GM12878 (cell line): ENCODE results near the gene CAMK2G.

ENCODE experiments used
- CEBPB ChIP-seq, 2 experiments: fragments of 150-350 bp in 1 of 2; IDR thresholded peaks; 2 replicates each; pipeline ENCODE4 v1.6.1; 2012 to 2014; ENCODE audit warnings: low read depth in 2 of 2, low read length in 2 of 2, borderline replicate concordance in 1 of 2, inconsistent platforms in 1 of 2
- E2F4 ChIP-seq: IDR thresholded peaks from 2 replicates; pipeline ENCODE4 v1.6.1; 2012; ENCODE audit warnings: low read depth, low read length, improper control_type of control experiment
- EZH2 ChIP-seq: IDR thresholded peaks from 2 replicates; pipeline ENCODE4 v1.6.1; 2012; ENCODE audit warnings: low read depth, mild to moderate bottlenecking, control low read depth, inconsistent platforms, low read length, borderline replicate concordance; ENCODE audit not compliant: control insufficient read depth
- FOS ChIP-seq: IDR thresholded peaks from 3 replicates; pipeline ENCODE4 v1.6.1; 2011; ENCODE audit warnings: borderline replicate concordance; ENCODE audit not compliant: insufficient read length; ENCODE audit errors: extremely low read depth
- KDM1A ChIP-seq: fragments of 200-600 bp; sonication (generic); IDR thresholded peaks from 2 replicates; pipeline ENCODE4 v1.6.1; 2016; ENCODE audit warnings: borderline replicate concordance
- POLR2A ChIP-seq: IDR thresholded peaks from 2 replicates; pipeline ENCODE4 v1.6.1; 2011; ENCODE audit warnings: low read depth, mild to moderate bottlenecking, low read length
- POLR2AphosphoS5 ChIP-seq: IDR thresholded peaks from 2 replicates; pipeline ENCODE4 v1.6.1; 2011; ENCODE audit warnings: mild to moderate bottlenecking, low read length, inconsistent platforms
- SP1 ChIP-seq: IDR thresholded peaks from one replicate; pipeline ENCODE4 v1.6.1; 2011; ENCODE audit warnings: low read depth, low read length
- USF2 ChIP-seq: IDR thresholded peaks from 2 replicates; pipeline ENCODE4 v1.6.1; 2011; ENCODE audit warnings: low read depth, low read length, improper control_type of control experiment, borderline replicate concordance
- YY1 ChIP-seq: IDR thresholded peaks from 2 replicates; pipeline ENCODE4 v1.6.1; 2011; ENCODE audit warnings: low read depth, mild to moderate bottlenecking, low read length
- TF ChIP-seq, protein P1 (sequence below): fragments of 450-650 bp; IDR thresholded peaks from 2 replicates; pipeline ENCODE4 v1.6.1; 2017; ENCODE audit warnings: borderline replicate concordance
- TF ChIP-seq, protein P2 (sequence below), 3 experiments: IDR thresholded peaks in 2 of 3; conservative IDR thresholded peaks in 1 of 3; 2 replicates each; pipeline ENCODE4 v1.5.1; 2011; ENCODE audit warnings: low read depth in 3 of 3, low read length in 3 of 3, mild to moderate bottlenecking in 3 of 3, control low read depth in 2 of 3, moderate library complexity in 2 of 3, inconsistent platforms in 1 of 3, mixed read lengths in 1 of 3; ENCODE audit not compliant: control insufficient read depth in 2 of 3, insufficient read depth in 1 of 3; ENCODE audit errors: extremely low read depth in 1 of 3
- TF ChIP-seq, protein P3 (sequence below): fragments of 450-650 bp; IDR thresholded peaks from 2 replicates; pipeline ENCODE4 v1.6.1; 2018; ENCODE audit warnings: mild to moderate bottlenecking, low read depth, moderate library complexity; ENCODE audit not compliant: partially characterized antibody

DNA sequence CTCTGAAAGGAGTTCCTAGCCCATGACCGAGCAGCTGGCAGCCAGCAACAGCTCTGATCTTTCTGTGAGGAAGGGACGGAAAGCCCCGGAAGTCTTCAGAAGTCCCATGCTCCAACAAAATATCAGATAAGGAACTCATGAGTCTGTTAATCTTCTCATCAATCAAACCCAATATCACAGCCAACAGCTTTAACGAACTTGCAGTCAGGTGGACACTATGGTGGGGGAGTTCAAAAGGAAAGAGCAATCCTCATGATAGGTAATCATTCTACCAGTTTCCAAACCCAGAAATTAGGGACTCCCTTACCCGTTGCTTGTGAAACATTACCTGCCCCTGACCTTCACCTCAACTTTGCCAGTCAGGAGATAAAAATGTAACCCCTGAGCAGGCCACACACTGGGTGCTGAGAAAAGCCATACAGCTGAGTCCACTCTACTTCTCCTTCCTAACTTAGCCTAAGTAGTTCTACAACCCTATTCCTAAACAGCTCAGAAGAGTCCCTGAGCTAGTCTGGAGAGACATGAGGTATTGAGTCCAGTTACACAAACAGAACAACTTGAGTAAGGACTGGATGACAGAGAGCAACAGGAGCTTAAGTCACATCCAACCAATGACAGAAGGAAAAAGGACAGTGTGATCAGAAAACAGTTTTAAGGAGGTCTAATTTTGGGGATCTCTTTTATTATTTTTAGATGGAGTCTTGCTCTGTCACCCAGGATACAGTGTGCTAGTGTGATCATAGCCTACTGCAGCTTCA lies 65.1 kb downstream of the CAMK2G start:
- TF ChIP-seq USF2 (no peak), POLR2A (no peak), FOS (no peak), EZH2 (no peak), SP1 (no peak), YY1 (no peak), POLR2AphosphoS5 (no peak), CEBPB (IDR thresholded peaks at IDR 0.05; ENCODE audit: borderline replicate concordance in 1 of 2, low read depth in 2 of 2, low read length in 2 of 2) (no peak), E2F4 (no peak), KDM1A (no peak)
- TF ChIP-seq, protein P1, sequence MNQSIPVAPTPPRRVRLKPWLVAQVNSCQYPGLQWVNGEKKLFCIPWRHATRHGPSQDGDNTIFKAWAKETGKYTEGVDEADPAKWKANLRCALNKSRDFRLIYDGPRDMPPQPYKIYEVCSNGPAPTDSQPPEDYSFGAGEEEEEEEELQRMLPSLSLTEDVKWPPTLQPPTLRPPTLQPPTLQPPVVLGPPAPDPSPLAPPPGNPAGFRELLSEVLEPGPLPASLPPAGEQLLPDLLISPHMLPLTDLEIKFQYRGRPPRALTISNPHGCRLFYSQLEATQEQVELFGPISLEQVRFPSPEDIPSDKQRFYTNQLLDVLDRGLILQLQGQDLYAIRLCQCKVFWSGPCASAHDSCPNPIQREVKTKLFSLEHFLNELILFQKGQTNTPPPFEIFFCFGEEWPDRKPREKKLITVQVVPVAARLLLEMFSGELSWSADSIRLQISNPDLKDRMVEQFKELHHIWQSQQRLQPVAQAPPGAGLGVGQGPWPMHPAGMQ = no peak
- TF ChIP-seq, protein P2, sequence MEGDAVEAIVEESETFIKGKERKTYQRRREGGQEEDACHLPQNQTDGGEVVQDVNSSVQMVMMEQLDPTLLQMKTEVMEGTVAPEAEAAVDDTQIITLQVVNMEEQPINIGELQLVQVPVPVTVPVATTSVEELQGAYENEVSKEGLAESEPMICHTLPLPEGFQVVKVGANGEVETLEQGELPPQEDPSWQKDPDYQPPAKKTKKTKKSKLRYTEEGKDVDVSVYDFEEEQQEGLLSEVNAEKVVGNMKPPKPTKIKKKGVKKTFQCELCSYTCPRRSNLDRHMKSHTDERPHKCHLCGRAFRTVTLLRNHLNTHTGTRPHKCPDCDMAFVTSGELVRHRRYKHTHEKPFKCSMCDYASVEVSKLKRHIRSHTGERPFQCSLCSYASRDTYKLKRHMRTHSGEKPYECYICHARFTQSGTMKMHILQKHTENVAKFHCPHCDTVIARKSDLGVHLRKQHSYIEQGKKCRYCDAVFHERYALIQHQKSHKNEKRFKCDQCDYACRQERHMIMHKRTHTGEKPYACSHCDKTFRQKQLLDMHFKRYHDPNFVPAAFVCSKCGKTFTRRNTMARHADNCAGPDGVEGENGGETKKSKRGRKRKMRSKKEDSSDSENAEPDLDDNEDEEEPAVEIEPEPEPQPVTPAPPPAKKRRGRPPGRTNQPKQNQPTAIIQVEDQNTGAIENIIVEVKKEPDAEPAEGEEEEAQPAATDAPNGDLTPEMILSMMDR (IDR thresholded peaks at IDR 0.05 in 2 of 3, conservative IDR thresholded peaks at IDR 0.05 in 1 of 3; ENCODE audit: control insufficient read depth in 2 of 3, extremely low read depth in 1 of 3, insufficient read depth in 1 of 3, low read depth in 3 of 3, low read length in 3 of 3) = no peak
- TF ChIP-seq, protein P3, sequence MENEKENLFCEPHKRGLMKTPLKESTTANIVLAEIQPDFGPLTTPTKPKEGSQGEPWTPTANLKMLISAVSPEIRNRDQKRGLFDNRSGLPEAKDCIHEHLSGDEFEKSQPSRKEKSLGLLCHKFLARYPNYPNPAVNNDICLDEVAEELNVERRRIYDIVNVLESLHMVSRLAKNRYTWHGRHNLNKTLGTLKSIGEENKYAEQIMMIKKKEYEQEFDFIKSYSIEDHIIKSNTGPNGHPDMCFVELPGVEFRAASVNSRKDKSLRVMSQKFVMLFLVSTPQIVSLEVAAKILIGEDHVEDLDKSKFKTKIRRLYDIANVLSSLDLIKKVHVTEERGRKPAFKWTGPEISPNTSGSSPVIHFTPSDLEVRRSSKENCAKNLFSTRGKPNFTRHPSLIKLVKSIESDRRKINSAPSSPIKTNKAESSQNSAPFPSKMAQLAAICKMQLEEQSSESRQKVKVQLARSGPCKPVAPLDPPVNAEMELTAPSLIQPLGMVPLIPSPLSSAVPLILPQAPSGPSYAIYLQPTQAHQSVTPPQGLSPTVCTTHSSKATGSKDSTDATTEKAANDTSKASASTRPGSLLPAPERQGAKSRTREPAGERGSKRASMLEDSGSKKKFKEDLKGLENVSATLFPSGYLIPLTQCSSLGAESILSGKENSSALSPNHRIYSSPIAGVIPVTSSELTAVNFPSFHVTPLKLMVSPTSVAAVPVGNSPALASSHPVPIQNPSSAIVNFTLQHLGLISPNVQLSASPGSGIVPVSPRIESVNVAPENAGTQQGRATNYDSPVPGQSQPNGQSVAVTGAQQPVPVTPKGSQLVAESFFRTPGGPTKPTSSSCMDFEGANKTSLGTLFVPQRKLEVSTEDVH = no peak
